Measurements from ENCODE around the gene VIPR2. TPM values are rescaled to one million over a fixed set of nuclear protein-coding genes. Genes with fewer than 3 reads are reported as not detected.

The VIPR2 gene
- polyA plus RNA-seq, 1 experiment, result not detected

GRCh38 chr7:159121476-159121875 lies 23.2 kb downstream of the VIPR2 start:
- Histone ChIP-seq H3K4me3 (ENCODE audit: low read depth, low read length) (no peak overlapping the region), H3K36me3 (ENCODE audit: control insufficient read depth, insufficient read depth, low read length) (no peaks in the 10 kb centered on the region; the same call in 1 of the 2 replicates), H3K27me3 (ENCODE audit: control insufficient read depth, insufficient read depth, low read length) (no peaks in the 10 kb centered on the region)
- ChIA-PET CTCF (no interaction called here), POLR2A (no interaction called here)
- DNase-seq (ENCODE audit: low read depth), result no peak
- no peak for TF ChIP-seq CTCF (IDR thresholded peaks at IDR 0.05; ENCODE audit: insufficient read depth, low read depth, low read length)

- DNase-seq (ENCODE audit: low read depth), result no peak
- Histone ChIP-seq H3K27me3 (ENCODE audit: control insufficient read depth, insufficient read depth, low read length) (no peaks in the 10 kb centered on the region), H3K4me3 (ENCODE audit: low read depth, low read length) (no peak overlapping the region), H3K36me3 (ENCODE audit: control insufficient read depth, insufficient read depth, low read length) (no peaks in the 10 kb centered on the region; the same call in 1 of the 2 replicates)
- ChIA-PET POLR2A (no interaction called here), CTCF (no interaction called here)
- TF ChIP-seq CTCF (IDR thresholded peaks at IDR 0.05; ENCODE audit: insufficient read depth, low read depth, low read length), result no peak
These were observed 23.6 kb downstream of the VIPR2 start for GRCh38 chr7:159121068-159121467.

GRCh38 chr7:159120540-159120919 lies 24.1 kb downstream of the VIPR2 start:
- ChIA-PET CTCF (no interaction called here), POLR2A (no interaction called here)
- Histone ChIP-seq H3K36me3 (ENCODE audit: control insufficient read depth, insufficient read depth, low read length) (no peaks in the 10 kb centered on the region; the same call in 1 of the 2 replicates), H3K4me3 (ENCODE audit: low read depth, low read length) (no peak overlapping the region), H3K27me3 (ENCODE audit: control insufficient read depth, insufficient read depth, low read length) (no peaks in the 10 kb centered on the region)
- TF ChIP-seq CTCF (IDR thresholded peaks at IDR 0.05; ENCODE audit: insufficient read depth, low read depth, low read length), result no peak
- no peak for DNase-seq (ENCODE audit: low read depth)

- Histone ChIP-seq H3K4me3 (ENCODE audit: low read depth, low read length) (no peak overlapping the region), H3K36me3 (ENCODE audit: control insufficient read depth, insufficient read depth, low read length) (no peaks in the 10 kb centered on the region), H3K27me3 (ENCODE audit: control insufficient read depth, insufficient read depth, low read length) (no peaks in the 10 kb centered on the region)
- no peak for TF ChIP-seq CTCF (IDR thresholded peaks at IDR 0.05; ENCODE audit: insufficient read depth, low read depth, low read length)
- DNase-seq (ENCODE audit: low read depth), result no peak
- ChIA-PET POLR2A (no interaction called here), CTCF (no interaction called here)
These were observed 24.7 kb downstream of the VIPR2 start for GRCh38 chr7:159119851-159120539.

GRCh38 chr7:159119026-159119741 lies 25.5 kb downstream of the VIPR2 start:
- TF ChIP-seq CTCF (IDR thresholded peaks at IDR 0.05; ENCODE audit: insufficient read depth, low read depth, low read length), result no peak
- Histone ChIP-seq H3K36me3 (ENCODE audit: control insufficient read depth, insufficient read depth, low read length) (no peaks in the 10 kb centered on the region), H3K27me3 (ENCODE audit: control insufficient read depth, insufficient read depth, low read length) (no peaks in the 10 kb centered on the region), H3K4me3 (ENCODE audit: low read depth, low read length) (no peak overlapping the region)
- ChIA-PET POLR2A (no interaction called here), CTCF (interaction anchor here (0.5 to 1.1 kb wide), 2 partner anchors 10 to 1903 kb away, joined by 3 to 4 read pairs; no protein-coding TSS in a partner anchor)
- no peak for DNase-seq (ENCODE audit: low read depth)
